K562 (cell line): ENCODE results near the gene HYI. TPM values are rescaled to one million over a fixed set of nuclear protein-coding genes. Genes with fewer than 3 reads are reported as not detected.

Experiments used
- ATAC-seq: fragments of 200-7000 bp; cut with Tn5 transposase; 3 replicates; pipeline ENCODE4 v1.9.1; 2020; ENCODE audit warnings: moderate library complexity
- BruUV-seq: library from RNA; stranded (reverse); fragments of 400-500 nt; replicated peaks from 2 replicates; lab custom pipeline; 2021; lab: Mats Ljungman, UMichigan
- CTCF ChIA-PET: fragments of 300-600 bp; formaldehyde crosslinking; extraction: SDS; loops from one replicate; lab custom pipeline; 2021; ENCODE audit warnings: low intra/inter-chr PET ratio; lab: Yijun Ruan, JAX
- POLR2A ChIA-PET: fragments of 300-600, 350-650 bp; sonication (Branson Sonifier 250); formaldehyde crosslinking; extraction: SDS; loops from one replicate; lab custom pipeline; 2021; ENCODE audit warnings: antibody characterized with exemption, inconsistent platforms; lab: Yijun Ruan, JAX
- DNase-seq, 4 experiments: peaks; one replicate each; pipeline versions ENCODE4 v3.0.0 to v3.0.0-alpha.2; 2011 to 2018; ENCODE audit warnings: low spot score in 3 of 4, mixed read lengths in 3 of 4; ENCODE audit errors: extremely low read depth in 1 of 4
- FAIRE-seq: peaks from 2 replicates; lab custom pipeline; 2011; peaks lifted over from hg19 to GRCh38; lab: Jason Lieb, UNC
- H2AFZ ChIP-seq: 2 replicates; pipeline ENCODE4 v1.6.0; 2011; ENCODE audit warnings: low read depth, low read length, control low read depth, inconsistent platforms
- H3K27ac ChIP-seq: fragments of 200-600 bp; 3 replicates; pipeline ENCODE4 v1.8.0; 2011; ENCODE audit warnings: low read depth, mild to moderate bottlenecking, control low read depth, inconsistent platforms, low read length, moderate library complexity, mixed read lengths; ENCODE audit errors: extremely low read depth
- H3K27me3 ChIP-seq, 2 experiments: fragments of 300-600 bp in 1 of 2; 2 replicates in 1 of 2; 3 replicates in 1 of 2; pipeline versions ENCODE4 v1.6.0 to v1.8.0; 2011; ENCODE audit warnings: inconsistent platforms in 2 of 2, low read length in 2 of 2, mild to moderate bottlenecking in 1 of 2, mixed read lengths in 1 of 2, moderate library complexity in 1 of 2; ENCODE audit not compliant: control insufficient read depth in 2 of 2, insufficient read depth in 2 of 2
- H3K36me3 ChIP-seq: fragments of 300-600 bp; 3 replicates; pipeline ENCODE4 v1.8.0; 2011; ENCODE audit warnings: mild to moderate bottlenecking, low read length, inconsistent platforms; ENCODE audit not compliant: control insufficient read depth, insufficient read depth
- H3K4me1 ChIP-seq, 2 experiments: fragments of 200-600 bp in 1 of 2; replicated peaks in 1 of 2; 2 replicates in 1 of 2; 3 replicates in 1 of 2; pipeline versions ENCODE4 v1.5.1 to v1.8.0; 2011; ENCODE audit warnings: inconsistent platforms in 2 of 2, low read length in 2 of 2, mild to moderate bottlenecking in 1 of 2, mixed read lengths in 1 of 2, moderate library complexity in 1 of 2; ENCODE audit not compliant: control insufficient read depth in 2 of 2, insufficient read depth in 2 of 2
- H3K4me2 ChIP-seq: 2 replicates; pipeline ENCODE4 v1.6.1; 2011; ENCODE audit warnings: low read length, control low read depth, inconsistent platforms, mixed read lengths; ENCODE audit not compliant: insufficient read depth
- H3K4me3 ChIP-seq: fragments of 200-600 bp; sonication (generic), shearing (Covaris generic); 2 replicates; pipeline ENCODE4 v1.5.1; 2016; ENCODE audit warnings: control low read depth, inconsistent platforms
- H3K79me2 ChIP-seq: fragments of 200-600 bp; 3 replicates; pipeline ENCODE4 v1.8.0; 2011; ENCODE audit warnings: low read length, inconsistent platforms; ENCODE audit not compliant: control insufficient read depth, insufficient read depth
- H3K9ac ChIP-seq, 2 experiments: 2 replicates each; pipeline versions ENCODE4 v1.6.0 to v1.6.1; 2011; ENCODE audit warnings: low read depth in 2 of 2, low read length in 2 of 2, control low read depth in 1 of 2, inconsistent platforms in 1 of 2, mild to moderate bottlenecking in 1 of 2, mixed read lengths in 1 of 2; ENCODE audit not compliant: insufficient read depth in 1 of 2
- H3K9me1 ChIP-seq: one replicate; pipeline ENCODE4 v1.6.0; 2011; ENCODE audit warnings: inconsistent platforms, mild to moderate bottlenecking, low read length, moderate library complexity; ENCODE audit not compliant: control insufficient read depth, insufficient read depth
- H3K9me3 ChIP-seq: replicated peaks from 2 replicates; pipeline ENCODE4 v1.5.1; 2011; ENCODE audit warnings: low read depth, low read length, inconsistent platforms; ENCODE audit not compliant: control insufficient read depth, insufficient read depth
- H4K20me1 ChIP-seq: replicated peaks from 2 replicates; pipeline ENCODE4 v1.6.1; 2011; ENCODE audit warnings: low read length, inconsistent platforms, mixed read lengths; ENCODE audit not compliant: control insufficient read depth, insufficient read depth
- GATA2 ChIP-seq: sonication (generic); formaldehyde crosslinking; IDR thresholded peaks from 2 replicates; pipeline ENCODE4 v1.4.0; 2020; ENCODE audit warnings: mild to moderate bottlenecking, missing genetic modification reagents
- HNRNPUL1 ChIP-seq: fragments of 200-400 bp; formaldehyde crosslinking; IDR thresholded peaks from 2 replicates; pipeline ENCODE4 v1.6.1; 2017; ENCODE audit warnings: low read length
- MAFG ChIP-seq: fragments of 450-650 bp; conservative IDR thresholded peaks from 2 replicates; pipeline ENCODE4 v1.6.1; 2016; ENCODE audit warnings: missing genetic modification characterization, missing compliant biosample characterization
- MTF1 ChIP-seq: fragments of 250-450 bp; sonication (Bioruptor Pico); IDR thresholded peaks from 2 replicates; pipeline ENCODE4 v1.9.0; 2021; ENCODE audit warnings: moderate library complexity, mild to moderate bottlenecking, inconsistent platforms, borderline replicate concordance
- NFE2 ChIP-seq: IDR thresholded peaks from 2 replicates; pipeline ENCODE4 v1.6.1; 2014; ENCODE audit warnings: antibody characterized with exemption, low read depth
- OTX1 ChIP-seq: fragments of 450-650 bp; formaldehyde crosslinking; IDR thresholded peaks from 2 replicates; pipeline ENCODE4 v1.4.0; 2022; ENCODE audit warnings: mild to moderate bottlenecking
- TARDBP ChIP-seq: fragments of 450-650 bp; IDR thresholded peaks from 2 replicates; pipeline ENCODE4 v1.6.1; 2016
- ZFP1 ChIP-seq: fragments of 450-650 bp; formaldehyde crosslinking; IDR thresholded peaks from 2 replicates; pipeline ENCODE4 v1.4.0; 2020; ENCODE audit warnings: mild to moderate bottlenecking, mixed read lengths
- ZNF12 ChIP-seq: sonication (generic); formaldehyde crosslinking; IDR thresholded peaks from 2 replicates; pipeline ENCODE4 v1.4.0; 2020; ENCODE audit warnings: mild to moderate bottlenecking, missing genetic modification reagents
- WGBS: fragments of 100-300 bp; shearing (Covaris generic); methylation state at CpG from one replicate; pipeline ENCODE4 v1.1.6; 2016; ENCODE audit warnings: low coverage, mixed read lengths; ENCODE audit not compliant: insufficient coverage; ENCODE audit errors: missing lambda C conversion rate; 5-methylcytosine and 5-hydroxymethylcytosine counted together
- in situ Hi-C: fragments of 300-500 bp; cut with MboI; formaldehyde crosslinking; loops from 4 replicates; pipeline ENCODE4 v1.15.0; 2018; ENCODE audit warnings: inconsistent platforms, mixed read lengths
- intact Hi-C: fragments of 100-400 bp; cut with micrococcal nuclease; formaldehyde crosslinking; loops from 2 replicates; pipeline ENCODE4 v1.14.2; 2022
- polyA plus RNA-seq, 8 experiments: library from polyadenylated mRNA; depleted of rRNA in 4 of 8; stranded (reverse) in 5 of 8; unstranded in 3 of 8; fragments of >200 nt; fragmentation: Nextera tagmentation in 2 of 8; fragmentation: Illumina TruSeq in 1 of 8; extraction: Ambion mirVana in 2 of 8; extraction: Trizol in 1 of 8; gene quantifications; 2 replicates each; pipeline versions ENCODE4 v1.2.1 to v1.2.3, GENCODE V29; 2011 to 2014; ENCODE audit warnings: inconsistent platforms in 1 of 8, missing spikeins in 1 of 8
- total RNA-seq, 7 experiments: library from RNA; depleted of rRNA in 6 of 7; stranded (reverse); fragments of >200 nt in 6 of 7; fragmentation: Illumina TruSeq in 2 of 7; extraction: Trizol in 2 of 7; gene quantifications; 2 replicates each; pipeline versions ENCODE4 v1.2.1 to v1.2.3, GENCODE V29; 2011 to 2021; ENCODE audit warnings: low replicate concordance in 1 of 7
- TF ChIP-seq, protein P1 (sequence below): fragments of 250-450 bp; sonication (Bioruptor Pico); IDR thresholded peaks from 2 replicates; pipeline ENCODE4 v1.8.0; 2022; ENCODE audit warnings: inconsistent platforms, mild to moderate bottlenecking, moderate library complexity, borderline replicate concordance
- TF ChIP-seq, protein P2 (sequence below), 2 experiments: fragments of 450-650 bp; IDR thresholded peaks; 2 replicates each; pipeline ENCODE4 v1.6.1; 2016; ENCODE audit warnings: mild to moderate bottlenecking in 2 of 2, borderline replicate concordance in 1 of 2, low read depth in 1 of 2, moderate library complexity in 1 of 2

Gene HYI
- total and polyA plus RNA-seq, 9 of the 15 experiments (the other 6 are each of a cell fraction or from before 2014, with no cell fraction given) = 0.04 to 4.1 (median 1.4) TPM; not detected in 1

DNA sequence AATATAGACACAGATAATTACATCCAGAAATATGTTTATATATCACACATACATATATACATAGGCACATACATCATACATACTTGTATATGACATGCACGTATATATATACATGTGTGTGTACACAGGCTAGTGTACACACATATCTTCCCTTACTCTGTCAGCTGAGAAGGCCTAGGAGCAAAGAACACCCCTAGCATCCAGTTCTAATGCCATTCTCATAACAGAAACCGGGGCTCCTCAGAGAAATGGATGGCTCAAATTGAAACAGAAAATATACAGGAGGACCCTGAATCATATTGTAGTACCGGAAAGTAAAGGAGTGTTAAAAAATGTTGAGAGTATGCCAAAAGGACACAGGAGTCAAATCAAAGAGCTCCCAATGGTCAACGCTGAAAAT, 19.7 kb upstream of the HYI start:
- H3K27me3 ChIP-seq = peaks cover 23 to 35% of the 10 kb centered on the region in 2 experiments
- no peaks in the 10 kb centered on the region for H4K20me1 ChIP-seq
- H3K4me1 ChIP-seq = no peaks in the 10 kb centered on the region
- BruUV-seq = no TSS peak
- H3K27ac ChIP-seq = no peak overlapping the region
- in situ Hi-C loops (no loop called here), intact Hi-C loops (no loop called here)
- no peaks in the 10 kb centered on the region for H3K9me3 ChIP-seq
- POLR2A ChIA-PET = interaction anchor here (1.2 kb wide), 1 partner anchor 11 kb away, joined by 3 read pairs; no protein-coding TSS in a partner anchor
- WGBS = 5% methylated on average over 4 of the region's 4 CpGs
- H3K4me3 ChIP-seq = no peak overlapping the region
- H3K9ac ChIP-seq = no peak overlapping the region
- H2AFZ ChIP-seq = no peak overlapping the region
- H3K4me2 ChIP-seq = no peak overlapping the region
- no peak for DNase-seq
- FAIRE-seq = no peak
- H3K36me3 ChIP-seq = no peaks in the 10 kb centered on the region
- CTCF ChIA-PET = no interaction called here
- TF ChIP-seq OTX1 = no peak
- no peak for TF ChIP-seq ZNF12 (CRISPR knock-in tag)
- TF ChIP-seq GATA2 (CRISPR knock-in tag) = no peak
- no peak for TF ChIP-seq HNRNPUL1
- TF ChIP-seq TARDBP = no peak
- TF ChIP-seq, protein P1, sequence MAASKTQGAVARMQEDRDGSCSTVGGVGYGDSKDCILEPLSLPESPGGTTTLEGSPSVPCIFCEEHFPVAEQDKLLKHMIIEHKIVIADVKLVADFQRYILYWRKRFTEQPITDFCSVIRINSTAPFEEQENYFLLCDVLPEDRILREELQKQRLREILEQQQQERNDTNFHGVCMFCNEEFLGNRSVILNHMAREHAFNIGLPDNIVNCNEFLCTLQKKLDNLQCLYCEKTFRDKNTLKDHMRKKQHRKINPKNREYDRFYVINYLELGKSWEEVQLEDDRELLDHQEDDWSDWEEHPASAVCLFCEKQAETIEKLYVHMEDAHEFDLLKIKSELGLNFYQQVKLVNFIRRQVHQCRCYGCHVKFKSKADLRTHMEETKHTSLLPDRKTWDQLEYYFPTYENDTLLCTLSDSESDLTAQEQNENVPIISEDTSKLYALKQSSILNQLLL (CRISPR knock-in tag) = no peak
- no peak for TF ChIP-seq NFE2
- no peak for TF ChIP-seq MTF1 (CRISPR knock-in tag)
- TF ChIP-seq MAFG (tag) = no peak
- TF ChIP-seq, protein P2, sequence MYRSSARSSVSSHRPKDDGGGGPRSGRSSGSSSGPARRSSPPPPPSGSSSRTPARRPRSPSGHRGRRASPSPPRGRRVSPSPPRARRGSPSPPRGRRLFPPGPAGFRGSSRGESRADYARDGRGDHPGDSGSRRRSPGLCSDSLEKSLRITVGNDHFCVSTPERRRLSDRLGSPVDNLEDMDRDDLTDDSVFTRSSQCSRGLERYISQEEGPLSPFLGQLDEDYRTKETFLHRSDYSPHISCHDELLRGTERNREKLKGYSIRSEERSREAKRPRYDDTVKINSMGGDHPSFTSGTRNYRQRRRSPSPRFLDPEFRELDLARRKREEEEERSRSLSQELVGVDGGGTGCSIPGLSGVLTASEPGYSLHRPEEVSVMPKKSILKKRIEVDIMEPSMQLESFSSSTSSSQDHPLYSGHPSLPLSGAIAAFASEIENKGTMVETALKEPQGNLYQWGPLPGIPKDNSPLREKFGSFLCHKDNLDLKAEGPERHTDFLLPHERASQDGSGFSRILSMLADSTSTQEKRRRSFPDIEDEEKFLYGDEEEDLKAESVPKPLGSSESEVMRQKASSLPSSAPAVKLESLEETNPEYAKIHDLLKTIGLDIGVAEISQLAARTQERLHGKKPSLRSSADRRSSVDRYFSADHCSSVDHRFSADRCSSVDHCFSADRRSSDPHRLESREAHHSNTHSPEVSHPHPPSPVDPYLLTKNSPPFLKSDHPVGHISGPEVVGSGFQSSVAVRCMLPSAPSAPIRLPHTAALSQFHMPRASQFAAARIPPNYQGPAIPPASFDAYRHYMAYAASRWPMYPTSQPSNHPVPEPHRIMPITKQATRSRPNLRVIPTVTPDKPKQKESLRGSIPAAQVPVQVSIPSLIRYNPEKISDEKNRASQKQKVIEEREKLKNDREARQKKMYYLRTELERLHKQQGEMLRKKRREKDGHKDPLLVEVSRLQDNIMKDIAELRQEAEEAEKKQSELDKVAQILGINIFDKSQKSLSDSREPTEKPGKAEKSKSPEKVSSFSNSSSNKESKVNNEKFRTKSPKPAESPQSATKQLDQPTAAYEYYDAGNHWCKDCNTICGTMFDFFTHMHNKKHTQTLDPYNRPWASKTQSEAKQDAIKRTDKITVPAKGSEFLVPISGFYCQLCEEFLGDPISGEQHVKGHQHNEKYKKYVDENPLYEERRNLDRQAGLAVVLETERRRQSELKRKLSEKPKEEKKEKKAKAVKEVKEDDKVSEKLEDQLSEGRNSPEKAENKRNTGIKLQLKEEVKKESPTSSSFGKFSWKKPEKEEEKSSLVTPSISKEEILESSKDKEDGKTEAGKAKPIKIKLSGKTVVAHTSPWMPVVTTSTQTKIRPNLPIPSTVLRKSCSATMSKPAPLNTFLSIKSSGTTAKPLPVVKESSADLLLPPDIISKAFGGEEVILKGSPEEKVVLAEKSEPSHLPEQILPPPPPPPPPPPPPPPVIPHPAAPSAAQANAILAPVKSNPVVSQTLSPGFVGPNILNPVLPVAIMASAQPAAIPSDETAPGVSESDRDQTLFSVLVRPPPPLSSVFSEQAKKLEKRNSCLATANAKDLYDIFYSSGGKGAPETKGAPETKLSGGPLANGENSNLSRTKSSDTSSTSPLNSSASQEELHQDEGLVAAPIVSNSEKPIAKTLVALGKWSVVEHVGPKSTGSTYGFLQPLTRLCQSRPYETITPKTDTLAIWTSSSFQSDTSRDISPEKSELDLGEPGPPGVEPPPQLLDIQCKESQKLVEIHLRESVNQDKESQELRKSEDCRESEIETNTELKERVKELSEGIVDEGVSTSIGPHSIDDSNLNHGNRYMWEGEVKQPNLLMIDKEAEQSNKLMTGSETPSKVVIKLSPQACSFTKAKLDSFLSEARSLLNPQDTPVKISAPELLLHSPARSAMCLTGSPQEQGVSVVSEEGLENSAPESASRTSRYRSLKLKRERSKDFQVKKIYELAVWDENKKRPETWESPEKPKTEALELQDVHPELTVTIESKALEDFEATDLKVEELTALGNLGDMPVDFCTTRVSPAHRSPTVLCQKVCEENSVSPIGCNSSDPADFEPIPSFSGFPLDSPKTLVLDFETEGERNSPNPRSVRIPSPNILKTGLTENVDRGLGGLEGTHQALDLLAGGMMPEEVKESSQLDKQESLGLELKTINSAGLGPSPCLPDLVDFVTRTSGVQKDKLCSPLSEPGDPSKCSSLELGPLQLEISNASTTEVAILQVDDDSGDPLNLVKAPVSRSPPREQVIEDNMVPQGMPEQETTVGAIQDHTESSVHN (IDR thresholded peaks at IDR 0.05; ENCODE audit: borderline replicate concordance in 1 of 2, low read depth in 1 of 2) = no peak
- TF ChIP-seq ZFP1 (CRISPR knock-in tag) = no peak
- no peak for ATAC-seq
- H3K79me2 ChIP-seq = no peaks in the 10 kb centered on the region
- no peaks in the 10 kb centered on the region for H3K9me1 ChIP-seq
